Mucosa of descending colon (tissue), 3 donors: ENCODE measurements around the gene JMJD8. TPM values are rescaled to one million over a fixed set of nuclear protein-coding genes. Genes with fewer than 3 reads are reported as not detected.

Experiments used
- ATAC-seq: fragments of 200-7000 bp; cut with Tn5 transposase; one replicate; pipeline ENCODE4 v1.9.1; 2020; ENCODE audit warnings: mild to moderate bottlenecking, moderate library complexity
- DNase-seq, 3 donors: peaks; one replicate each; pipeline ENCODE4 v3.0.0-alpha.2; 2020
- H3K36me3 ChIP-seq: fragments of 200-600 bp; one replicate; pipeline ENCODE4 v1.8.0; 2021; ENCODE audit warnings: low read depth, mild to moderate bottlenecking
- H3K4me1 ChIP-seq: fragments of 200-600 bp; one replicate; pipeline ENCODE4 v1.8.0; 2021; ENCODE audit warnings: low read depth, mild to moderate bottlenecking
- H3K4me3 ChIP-seq: fragments of 200-600 bp; one replicate; pipeline ENCODE4 v1.8.0; 2021; ENCODE audit warnings: mild to moderate bottlenecking
- H3K9me3 ChIP-seq: fragments of 200-600 bp; one replicate; pipeline ENCODE4 v1.8.0; 2021; ENCODE audit warnings: mild to moderate bottlenecking
- intact Hi-C, 2 donors: fragments of 100-400 bp; cut with DNase I in 1 of 2; cut with micrococcal nuclease in 1 of 2; formaldehyde crosslinking; loops; one replicate each; pipeline versions ENCODE4 v1.11.0 to v1.11.1; 2022; cut with DNase I, micrococcal nuclease
- total RNA-seq, 3 donors: library from RNA; stranded (reverse); fragmentation: NEBNext Ultra II Directional in 2 of 3; extraction: Animal tissue kit (Norgen Biotek cat#: 25700) in 2 of 3; gene quantifications; one replicate each; pipeline versions ENCODE4 v1.2.1 to v1.2.4, GENCODE V29; 2021 to 2023
- TF ChIP-seq, protein P1 (sequence below): fragments of 200-600 bp; IDR thresholded peaks from one replicate; pipeline ENCODE4 v1.8.0; 2022; ENCODE audit warnings: antibody characterized with exemption, mild to moderate bottlenecking
- donor health status: DM: no; HTN: no; CAD: no; lungs with moderate emphysema.
- donor health status: DM: no; HTN: no; CAD: no.
- donor health status: DM: no; HTN: yes; CAD: no.

The JMJD8 gene
- total RNA-seq, 3 donors from 2014 or later, result 39.5 to 60.5 (median 46.9) TPM

DNA sequence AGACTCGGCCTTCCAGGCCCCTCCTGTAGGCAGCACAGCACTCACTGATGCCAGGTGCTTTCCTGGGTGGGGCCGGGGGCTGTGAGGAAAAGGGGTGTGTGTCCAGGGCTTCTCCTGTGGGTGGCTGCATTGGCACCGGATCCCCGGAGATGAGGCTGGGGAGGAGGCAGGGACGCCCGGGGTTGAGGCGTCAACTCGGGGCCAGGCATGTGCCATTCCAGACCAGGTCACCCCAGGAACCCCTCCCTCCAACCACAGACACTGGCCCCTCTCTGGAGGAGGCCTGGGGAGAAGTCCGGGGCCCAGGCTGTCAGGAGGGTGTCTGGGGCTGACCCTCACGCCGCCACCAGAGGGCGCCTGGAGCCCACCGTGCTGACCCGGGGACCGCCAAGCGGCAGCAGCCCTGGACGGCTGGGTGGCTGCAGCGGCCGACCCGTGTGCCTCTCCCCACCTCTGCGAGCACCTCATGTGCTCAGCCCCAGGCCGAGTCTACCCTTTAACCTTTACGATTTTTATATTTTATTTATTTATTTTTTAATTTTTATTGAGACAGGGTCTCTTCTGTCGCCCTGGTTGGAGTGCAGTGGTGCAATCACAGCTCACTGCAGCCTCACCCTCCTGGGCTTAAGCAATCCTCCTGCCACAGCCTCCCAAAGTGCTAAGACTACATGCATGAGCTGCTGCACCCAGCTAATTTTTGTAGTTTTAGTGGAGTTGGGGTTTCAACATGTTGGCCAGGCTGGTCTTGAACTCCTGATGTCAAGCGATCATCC, 27.6 kb upstream of the JMJD8 start:
- H3K9me3 ChIP-seq, result no peaks in the 10 kb centered on the region
- ATAC-seq (peak; percentile 69), DNase-seq (peak; percentile 82 to 88 (median 82))
- TF ChIP-seq, protein P1, sequence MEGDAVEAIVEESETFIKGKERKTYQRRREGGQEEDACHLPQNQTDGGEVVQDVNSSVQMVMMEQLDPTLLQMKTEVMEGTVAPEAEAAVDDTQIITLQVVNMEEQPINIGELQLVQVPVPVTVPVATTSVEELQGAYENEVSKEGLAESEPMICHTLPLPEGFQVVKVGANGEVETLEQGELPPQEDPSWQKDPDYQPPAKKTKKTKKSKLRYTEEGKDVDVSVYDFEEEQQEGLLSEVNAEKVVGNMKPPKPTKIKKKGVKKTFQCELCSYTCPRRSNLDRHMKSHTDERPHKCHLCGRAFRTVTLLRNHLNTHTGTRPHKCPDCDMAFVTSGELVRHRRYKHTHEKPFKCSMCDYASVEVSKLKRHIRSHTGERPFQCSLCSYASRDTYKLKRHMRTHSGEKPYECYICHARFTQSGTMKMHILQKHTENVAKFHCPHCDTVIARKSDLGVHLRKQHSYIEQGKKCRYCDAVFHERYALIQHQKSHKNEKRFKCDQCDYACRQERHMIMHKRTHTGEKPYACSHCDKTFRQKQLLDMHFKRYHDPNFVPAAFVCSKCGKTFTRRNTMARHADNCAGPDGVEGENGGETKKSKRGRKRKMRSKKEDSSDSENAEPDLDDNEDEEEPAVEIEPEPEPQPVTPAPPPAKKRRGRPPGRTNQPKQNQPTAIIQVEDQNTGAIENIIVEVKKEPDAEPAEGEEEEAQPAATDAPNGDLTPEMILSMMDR, result peak; percentile 88
- H3K4me1 ChIP-seq, result peaks cover 16% of the 10 kb centered on the region
- intact Hi-C loops, result loop anchor here in 1 of 2 donors (10.0 kb wide), 1 partner anchor 343 kb away; no protein-coding TSS in a partner anchor
- H3K36me3 ChIP-seq, result no peaks in the 10 kb centered on the region
- H3K4me3 ChIP-seq, result no peak overlapping the region

DNA sequence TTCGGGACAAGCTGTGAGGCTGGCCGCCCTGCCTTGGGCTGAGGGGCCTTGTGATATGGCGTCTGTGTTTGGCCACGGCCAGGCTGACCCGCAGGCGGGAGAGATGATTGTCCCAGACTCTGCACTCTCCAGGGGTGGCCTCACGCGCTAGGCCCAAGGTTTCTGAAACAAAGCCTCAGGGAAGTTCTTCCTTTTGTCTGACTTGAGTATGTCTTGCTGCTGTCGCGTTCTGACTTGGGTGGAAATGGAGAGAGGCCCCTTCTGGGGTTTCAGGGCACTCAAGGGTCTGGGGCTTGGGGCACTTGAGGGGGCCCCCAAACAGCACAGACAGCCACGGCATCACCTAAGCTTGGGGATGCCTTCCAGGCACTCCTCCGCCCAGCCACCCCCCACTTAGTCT, 26.9 kb upstream of the JMJD8 start:
- TF ChIP-seq, protein P1, result no peak
- no peaks in the 10 kb centered on the region for H3K9me3 ChIP-seq
- ATAC-seq (no peak), DNase-seq (no peak)
- H3K36me3 ChIP-seq, result no peaks in the 10 kb centered on the region
- no peak overlapping the region for H3K4me3 ChIP-seq
- intact Hi-C loops, result loop anchor here in 1 of 2 donors (10.0 kb wide), 1 partner anchor 344 kb away; no protein-coding TSS in a partner anchor
- H3K4me1 ChIP-seq, result peaks cover 10% of the 10 kb centered on the region

DNA sequence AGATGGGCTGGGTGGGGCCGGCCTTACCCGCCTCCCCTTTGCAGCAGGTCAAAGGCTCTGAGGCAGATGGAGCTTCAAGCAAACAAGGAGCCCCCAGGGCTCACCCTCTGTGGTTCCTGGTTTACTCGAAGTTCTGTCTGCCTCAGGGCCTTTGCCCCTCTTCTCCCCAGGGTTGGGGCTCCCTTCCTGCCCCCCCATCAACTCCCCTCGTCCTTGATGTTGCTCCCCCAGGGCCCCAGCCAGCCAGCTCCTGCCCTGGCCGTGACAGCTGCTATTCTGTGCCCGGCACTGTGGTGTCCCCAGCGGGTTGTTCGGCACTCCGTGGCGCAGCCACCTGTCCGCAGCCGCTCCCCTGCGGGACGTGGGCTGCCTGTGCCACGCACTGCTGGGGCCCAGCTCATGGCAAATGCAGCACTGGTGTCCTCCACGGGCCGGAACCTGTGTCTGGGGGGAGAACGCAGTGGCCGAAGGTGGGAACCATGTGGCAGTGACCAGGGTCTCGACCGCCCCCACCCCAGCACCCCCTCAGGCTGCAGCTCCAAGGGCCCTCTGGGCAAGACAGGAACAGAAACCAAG, 26.5 kb upstream of the JMJD8 start:
- intact Hi-C loops, result loop anchor here in 1 of 2 donors (10.0 kb wide), 1 partner anchor 344 kb away; no protein-coding TSS in a partner anchor
- no peak for DNase-seq

DNA sequence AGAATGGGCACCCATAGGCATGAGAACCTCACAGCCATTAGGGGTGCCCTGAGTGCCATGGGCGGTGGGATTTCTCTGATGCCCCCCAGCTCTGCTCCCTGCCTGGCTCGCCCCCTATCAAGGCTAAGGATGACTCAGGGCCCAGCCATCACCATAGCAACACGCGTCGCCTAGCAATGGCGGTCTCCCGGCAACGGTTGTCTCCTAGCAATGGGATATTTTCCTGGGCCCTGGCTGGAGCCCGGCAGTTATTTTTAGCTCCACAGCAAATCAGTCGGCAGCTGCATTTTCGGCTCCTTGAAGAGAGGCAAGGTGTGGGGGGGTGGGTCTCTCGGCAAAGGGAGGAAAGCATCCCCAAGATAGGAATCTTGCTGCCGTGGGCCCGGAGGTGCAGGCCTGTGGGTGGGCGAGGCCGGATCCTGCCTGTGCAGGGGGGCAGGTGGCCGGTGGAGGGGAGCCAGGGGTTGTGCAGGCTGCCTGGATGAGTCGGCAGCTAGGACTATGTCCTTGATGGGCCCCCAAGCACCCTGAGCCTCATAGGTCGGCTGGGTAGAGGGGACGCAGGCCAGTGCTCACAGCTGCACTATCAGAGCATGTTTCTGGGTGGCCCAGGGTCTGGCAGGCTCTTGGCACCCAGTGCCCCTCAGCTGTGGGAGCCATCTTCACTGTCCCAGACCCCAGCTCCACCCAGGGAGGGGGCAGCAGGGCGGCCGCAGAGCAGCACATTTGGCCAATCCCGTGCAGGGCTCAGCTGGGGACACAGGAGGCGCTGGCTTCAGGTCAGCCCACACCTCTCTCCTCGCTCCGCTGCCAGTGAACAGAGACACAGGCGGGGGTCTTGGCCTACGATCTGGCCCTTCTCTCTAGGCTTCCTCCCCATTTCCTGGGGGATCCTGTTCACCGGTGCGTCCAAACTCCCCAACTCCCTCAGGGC, 25.7 kb upstream of the JMJD8 start:
- ATAC-seq, result no peak
- intact Hi-C loops, result loop anchor here in 1 of 2 donors (10.0 kb wide), 1 partner anchor 345 kb away; no protein-coding TSS in a partner anchor
- no peak overlapping the region for H3K4me3 ChIP-seq

More for the DNA sequence above, 26.5 kb upstream of the JMJD8 start:
- Histone ChIP-seq H3K9me3 (no peaks in the 10 kb centered on the region), H3K4me1 (peaks cover 6% of the 10 kb centered on the region), H3K4me3 (no peak overlapping the region), H3K36me3 (no peaks in the 10 kb centered on the region)
- TF ChIP-seq, protein P1, result no peak
- ATAC-seq, result no peak

DNA sequence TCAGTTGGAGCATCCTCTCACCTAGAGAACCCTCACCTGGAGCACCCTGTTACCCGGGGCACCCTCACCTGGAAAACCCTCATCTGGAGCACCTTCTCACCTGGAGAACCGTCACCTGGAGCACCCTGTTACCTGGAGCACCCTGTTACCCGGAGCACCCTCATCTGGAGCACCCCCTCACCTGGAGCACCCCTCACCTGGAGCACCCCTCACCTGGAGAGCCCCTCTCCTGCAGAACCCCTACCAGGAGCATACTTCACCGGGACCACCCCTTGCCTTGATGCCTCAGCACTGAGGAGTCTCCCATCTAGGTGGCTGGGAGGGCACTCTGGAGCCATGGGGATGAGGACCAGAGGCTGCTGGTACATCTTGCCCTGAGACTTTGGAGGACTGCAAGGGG, 24.8 kb upstream of the JMJD8 start:
- TF ChIP-seq, protein P1, result no peak
- intact Hi-C loops, result no loop called here
- Histone ChIP-seq H3K9me3 (no peaks in the 10 kb centered on the region), H3K4me3 (no peak overlapping the region), H3K4me1 (peaks cover 2% of the 10 kb centered on the region), H3K36me3 (no peaks in the 10 kb centered on the region)
- DNase-seq (no peak), ATAC-seq (no peak)

More for the DNA sequence above, 25.7 kb upstream of the JMJD8 start:
- TF ChIP-seq, protein P1, result no peak
- Histone ChIP-seq H3K9me3 (no peaks in the 10 kb centered on the region), H3K4me1 (peaks cover 2% of the 10 kb centered on the region), H3K36me3 (no peaks in the 10 kb centered on the region)
- DNase-seq, result no peak
